Lower leg skin (tissue), 4 donors: ENCODE results near the gene NDUFA6. TPM values are rescaled to one million over a fixed set of nuclear protein-coding genes. Genes with fewer than 3 reads are reported as not detected.
"Not testable (repeated sequence)": the region's sequence is repeated elsewhere in the genome, so short reads cannot be mapped to it uniquely, and the experiment has no call there.

ENCODE experiments used
- DNase-seq, 2 donors: peaks; one replicate each; pipeline ENCODE4 v3.0.0-alpha.2; 2019; ENCODE audit warnings: low spot score in 2 of 2
- H3K4me3 ChIP-seq: fragments of 200-600 bp; sonication (generic); 2 replicates; pipeline ENCODE4 v1.5.1; 2017; ENCODE audit warnings: mild to moderate bottlenecking, low read depth; ENCODE audit not compliant: poor library complexity, severe bottlenecking
- CTCF ChIP-seq, 3 donors: fragments of 450-650 bp; IDR thresholded peaks; one replicate each; pipeline ENCODE4 v1.5.1; 2016; ENCODE audit warnings: antibody characterized with exemption in 3 of 3, mild to moderate bottlenecking in 3 of 3, moderate library complexity in 2 of 3
- POLR2A ChIP-seq, 2 donors: fragments of 450-650 bp; IDR thresholded peaks; one replicate each; pipeline ENCODE4 v1.6.1; 2016 to 2017; ENCODE audit warnings: antibody characterized with exemption in 2 of 2, mild to moderate bottlenecking in 1 of 2, moderate library complexity in 1 of 2
- WGBS, 2 donors: methylation state at CpG; one replicate each; pipeline ENCODE4 v1.1.5; 2018; 5-methylcytosine and 5-hydroxymethylcytosine counted together
- intact Hi-C: fragments of 100-400 bp; cut with DNase I; formaldehyde crosslinking; loops from one replicate; pipeline ENCODE4 v1.15.0; 2023; ENCODE audit warnings: low total_unique reads
- total RNA-seq, 4 donors: library from RNA; depleted of rRNA; stranded (reverse); fragments of >200 nt; gene quantifications; one replicate each; pipeline ENCODE4 v1.1.0, GENCODE V29; 2016

Gene NDUFA6
- total RNA-seq, 4 donors from 2014 or later = 48.8 to 74.7 (median 58.4) TPM

- peak in 1 of 2 donors; percentile 79 for DNase-seq
- 92 to 95% methylated on average over 9 to 16 of the region's 16 CpGs for WGBS, 2 donors
- TF ChIP-seq CTCF (IDR thresholded peaks at IDR 0.05) (no peak), POLR2A (IDR thresholded peaks at IDR 0.05) (no peak)
- no peak overlapping the region for H3K4me3 ChIP-seq
- intact Hi-C loops = no loop called here
Observed at GRCh38 chr22:42127606-42128005, 37.0 kb upstream of the NDUFA6 start.

GRCh38 chr22:42123529-42123928 lies 33.0 kb upstream of the NDUFA6 start:
- DNase-seq, intact Hi-C loops, H3K4me3 ChIP-seq: not testable (repeated sequence)
- WGBS, 2 donors = no CpG with 5 or more reads among the region's 4 CpGs

- DNase-seq = peak in 1 of 2 donors; percentile 20
- intact Hi-C loops, H3K4me3 ChIP-seq: not testable (repeated sequence)
- WGBS, 2 donors = 70 to 76% methylated on average over 15 of the region's 15 CpGs
Observed at GRCh38 chr22:42120231-42121021, 29.9 kb upstream of the NDUFA6 start.

GRCh38 chr22:42116848-42117424 lies 26.4 kb upstream of the NDUFA6 start:
- DNase-seq = peak in 1 of 2 donors; percentile 58
- H3K4me3 ChIP-seq = no peak overlapping the region
- TF ChIP-seq CTCF (IDR thresholded peaks at IDR 0.05) = no peak
- TF ChIP-seq POLR2A (IDR thresholded peaks at IDR 0.05) = no peak
- WGBS, 2 donors = 92 to 93% methylated on average over 4 of the region's 4 CpGs
- intact Hi-C loops = no loop called here

GRCh38 chr22:42115420-42115830 lies 24.9 kb upstream of the NDUFA6 start:
- H3K4me3 ChIP-seq, intact Hi-C loops, DNase-seq: not testable (repeated sequence)
- 82 to 86% methylated on average over 6 of the region's 6 CpGs for WGBS, 2 donors

GRCh38 chr22:42114721-42115120 lies 24.1 kb upstream of the NDUFA6 start:
- peak in 1 of 2 donors; percentile 64 for DNase-seq
- no peak overlapping the region for H3K4me3 ChIP-seq
- intact Hi-C loops = no loop called here
- no peak for TF ChIP-seq CTCF (IDR thresholded peaks at IDR 0.05)
- TF ChIP-seq POLR2A (IDR thresholded peaks at IDR 0.05) = no peak
- 97 to 98% methylated on average over 7 of the region's 7 CpGs for WGBS, 2 donors

- DNase-seq, H3K4me3 ChIP-seq, intact Hi-C loops: not testable (repeated sequence)
- 44 to 48% methylated on average over 4 of the region's 4 CpGs for WGBS, 2 donors
Observed at GRCh38 chr22:42112793-42113192, 22.2 kb upstream of the NDUFA6 start.

GRCh38 chr22:42111798-42112197 lies 21.2 kb upstream of the NDUFA6 start:
- WGBS, 2 donors = 82 to 92% methylated on average over 4 of the region's 4 CpGs
- DNase-seq = no peak
- no peak for TF ChIP-seq CTCF (IDR thresholded peaks at IDR 0.05)
- no peak for TF ChIP-seq POLR2A (IDR thresholded peaks at IDR 0.05)
- H3K4me3 ChIP-seq = no peak overlapping the region
- intact Hi-C loops = no loop called here
